NCI-H345 treated with DMSO at 0.1 percent for 48 hours (cell line): ENCODE measurements around the gene LRRC4.

Source experiments
- DNase-seq: peaks from one replicate; lab custom pipeline; 2025; ENCODE audit not compliant: unreplicated experiment; lab: John Stamatoyannopoulos, UW

LRRC4 gene

GRCh38 chr7:127981965-127982364, 49.3 kb downstream of the LRRC4 start:
- no peak for DNase-seq

GRCh38 chr7:127980901-127981300, 50.3 kb downstream of the LRRC4 start:
- DNase-seq: no peak

DNA sequence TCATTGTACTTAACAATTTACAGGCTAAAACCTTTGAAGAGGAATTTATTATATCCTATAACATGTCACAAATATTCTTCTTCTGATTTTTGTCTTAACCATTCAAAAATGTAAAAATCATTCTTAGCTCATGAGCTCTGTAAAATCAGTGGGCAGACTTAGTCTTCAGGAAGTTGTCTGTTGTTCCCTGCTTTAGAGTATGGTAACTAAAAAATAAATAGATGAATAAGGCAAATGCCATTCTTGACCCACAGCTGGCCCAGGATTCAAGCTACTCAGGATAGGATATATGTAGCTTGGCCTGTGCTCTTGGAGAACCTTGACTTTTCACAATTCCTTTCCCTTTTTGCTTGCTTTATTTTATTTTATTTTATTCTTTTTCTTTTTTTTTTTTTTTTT, 51.5 kb downstream of the LRRC4 start:
- DNase-seq: no peak

- DNase-seq: no peak
Observed at GRCh38 chr7:127979113-127979727, 52.0 kb downstream of the LRRC4 start.

DNA sequence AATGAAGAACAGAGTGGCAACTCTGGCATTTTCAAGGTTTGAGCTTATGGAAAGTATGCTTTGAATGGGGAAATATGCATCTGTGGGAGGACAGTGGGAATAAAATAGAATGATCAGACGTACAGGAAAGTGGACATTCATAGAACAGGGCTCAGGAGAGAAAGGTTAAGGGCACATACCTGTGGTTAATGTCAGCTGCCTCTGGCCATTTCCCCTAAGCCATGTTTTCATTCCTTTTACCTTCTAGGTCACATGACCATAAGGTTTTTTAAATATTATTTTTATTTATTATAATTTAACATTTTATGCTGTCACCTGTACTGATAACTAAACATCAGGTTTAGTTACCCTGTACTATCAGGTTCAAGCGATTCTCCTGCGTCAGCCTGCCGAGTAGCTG, 52.8 kb downstream of the LRRC4 start:
- DNase-seq: no peak
